Chondrocyte (in vitro differentiated cells): ENCODE data around the gene ANAPC13. TPM values are rescaled to one million over a fixed set of nuclear protein-coding genes. Genes with fewer than 3 reads are reported as not detected.

ENCODE experiments used
- DNase-seq: peaks from one replicate; pipeline ENCODE4 v3.0.0; 2021; ENCODE audit warnings: mixed read lengths, low spot score
- H3K27ac Mint-ChIP-seq: one replicate; pipeline ENCODE4 v1.8.0; 2021; ENCODE audit warnings: mild to moderate bottlenecking, moderate library complexity, mixed read lengths; ENCODE audit not compliant: unreplicated experiment
- H3K27me3 Mint-ChIP-seq: 2 replicates; pipeline ENCODE4 v1.8.0; 2021; ENCODE audit warnings: low read depth, mixed read lengths
- H3K36me3 Mint-ChIP-seq: 2 replicates; pipeline ENCODE4 v1.8.0; 2021; ENCODE audit warnings: low read depth, mixed read lengths
- H3K4me1 Mint-ChIP-seq: 2 replicates; pipeline ENCODE4 v1.8.0; 2021; ENCODE audit warnings: low read depth, mild to moderate bottlenecking, mixed read lengths
- H3K4me3 Mint-ChIP-seq: one replicate; pipeline ENCODE4 v1.8.0; 2021; ENCODE audit warnings: mild to moderate bottlenecking, moderate library complexity, mixed read lengths; ENCODE audit not compliant: unreplicated experiment
- H3K9me3 Mint-ChIP-seq: 2 replicates; pipeline ENCODE4 v1.8.0; 2021; ENCODE audit warnings: low read depth, mixed read lengths
- CTCF ChIP-seq: fragments of 200-600 bp; sonication (generic); IDR thresholded peaks from 2 replicates; pipeline ENCODE4 v1.5.0; 2021; ENCODE audit warnings: antibody characterized with exemption, mild to moderate bottlenecking, moderate library complexity
- total RNA-seq: library from RNA; stranded (reverse); gene quantifications from 3 replicates; pipeline ENCODE4 v1.2.1, GENCODE V29; 2021

Gene ANAPC13
- total RNA-seq, 1 donor from 2014 or later, result 86.0 TPM

- H3K27ac Mint-ChIP-seq, result peak overlapping the region; percentile 87
- TF ChIP-seq CTCF, result no peak
- H3K27me3 Mint-ChIP-seq, result no peaks in the 10 kb centered on the region
- DNase-seq, result no peak
- H3K4me3 Mint-ChIP-seq, result no peak overlapping the region
- peaks cover 6% of the 10 kb centered on the region for H3K9me3 Mint-ChIP-seq
- H3K4me1 Mint-ChIP-seq, result peaks cover 44% of the 10 kb centered on the region
- H3K36me3 Mint-ChIP-seq, result peaks cover under 1% of the 10 kb centered on the region
Observed at GRCh38 chr3:134516905-134517304, 31.1 kb upstream of the ANAPC13 start.

- no peaks in the 10 kb centered on the region for H3K27me3 Mint-ChIP-seq
- no peak overlapping the region for H3K27ac Mint-ChIP-seq
- peaks cover 18% of the 10 kb centered on the region for H3K4me1 Mint-ChIP-seq
- peaks cover 17% of the 10 kb centered on the region for H3K36me3 Mint-ChIP-seq
- no peak for TF ChIP-seq CTCF
- no peak for DNase-seq
- H3K4me3 Mint-ChIP-seq, result no peak overlapping the region
- no peaks in the 10 kb centered on the region for H3K9me3 Mint-ChIP-seq
Observed at GRCh38 chr3:134511500-134511899, 25.7 kb upstream of the ANAPC13 start.

GRCh38 chr3:134505485-134505884 is 19.7 kb upstream of the ANAPC13 start:
- peaks cover 19% of the 10 kb centered on the region for H3K4me1 Mint-ChIP-seq
- DNase-seq, result no peak
- peaks cover 42% of the 10 kb centered on the region for H3K36me3 Mint-ChIP-seq
- no peaks in the 10 kb centered on the region for H3K27me3 Mint-ChIP-seq
- peaks cover 36% of the 10 kb centered on the region for H3K9me3 Mint-ChIP-seq
- no peak overlapping the region for H3K27ac Mint-ChIP-seq
- no peak for TF ChIP-seq CTCF
- H3K4me3 Mint-ChIP-seq, result no peak overlapping the region

GRCh38 chr3:134504132-134504531 is 18.3 kb upstream of the ANAPC13 start:
- H3K36me3 Mint-ChIP-seq, result peaks cover 40% of the 10 kb centered on the region
- TF ChIP-seq CTCF, result no peak

GRCh38 chr3:134503266-134503665 is 17.5 kb upstream of the ANAPC13 start:
- Mint-ChIP-seq H3K27ac (no peak overlapping the region), H3K4me3 (no peak overlapping the region), H3K36me3 (peaks cover 38% of the 10 kb centered on the region), H3K27me3 (no peaks in the 10 kb centered on the region), H3K9me3 (peaks cover 36% of the 10 kb centered on the region), H3K4me1 (peaks cover 19% of the 10 kb centered on the region)
- DNase-seq, result no peak
- TF ChIP-seq CTCF, result no peak

More at GRCh38 chr3:134504132-134504531, 18.3 kb upstream of the ANAPC13 start:
- Mint-ChIP-seq H3K27me3 (no peaks in the 10 kb centered on the region), H3K9me3 (peaks cover 36% of the 10 kb centered on the region), H3K27ac (no peak overlapping the region), H3K4me1 (peaks cover 19% of the 10 kb centered on the region), H3K4me3 (no peak overlapping the region)
- no peak for DNase-seq
